Ascending aorta (tissue), 2 donors: Measurements from ENCODE around the gene DCAF12. TPM values are rescaled to one million over a fixed set of nuclear protein-coding genes. Genes with fewer than 3 reads are reported as not detected.

Experiments
- DNase-seq, 2 donors: peaks; one replicate each; pipeline ENCODE4 v3.0.0-alpha.2; 2019; ENCODE audit warnings: low spot score in 2 of 2
- H3K27ac ChIP-seq, 2 donors: fragments of 200-600 bp; sonication (generic); one replicate each; pipeline ENCODE4 v1.5.1; 2016 to 2017; ENCODE audit warnings: mild to moderate bottlenecking in 1 of 2
- H3K27me3 ChIP-seq: fragments of 200-600 bp; sonication (generic); one replicate; pipeline ENCODE4 v1.5.1; 2017
- H3K36me3 ChIP-seq, 2 donors: fragments of 200-600 bp; sonication (generic); one replicate each; pipeline ENCODE4 v1.5.1; 2016
- H3K4me1 ChIP-seq, 2 donors: fragments of 200-600 bp; sonication (generic); one replicate each; pipeline ENCODE4 v1.5.1; 2016 to 2017; ENCODE audit warnings: mild to moderate bottlenecking in 1 of 2
- H3K4me3 ChIP-seq, 2 donors: fragments of 200-600 bp; sonication (generic); one replicate each; pipeline ENCODE4 v1.5.1; 2016 to 2017; ENCODE audit warnings: mild to moderate bottlenecking in 1 of 2
- H3K9me3 ChIP-seq, 2 donors: fragments of 200-600 bp; sonication (generic); one replicate each; pipeline ENCODE4 v1.5.1; 2016
- intact Hi-C: fragments of 100-400 bp; cut with DNase I; formaldehyde crosslinking; loops from one replicate; pipeline ENCODE4 v1.15.1; 2023
- total RNA-seq: library from RNA; depleted of rRNA; stranded (reverse); fragments of >200 nt; gene quantifications from one replicate; pipeline ENCODE4 v1.1.0, GENCODE V29; 2016
- TF ChIP-seq, protein P1 (sequence below), 3 experiments: fragments of 200-600 bp in 2 of 3; fragments of 450-650 bp in 1 of 3; sonication (generic) in 2 of 3; IDR thresholded peaks; one replicate each; pipeline ENCODE4 v1.5.1; 2016 to 2019; ENCODE audit warnings: antibody characterized with exemption in 3 of 3, mild to moderate bottlenecking in 1 of 3, moderate library complexity in 1 of 3

DCAF12 gene
- total RNA-seq, 1 donor from 2014 or later = 27.5 TPM

DNA sequence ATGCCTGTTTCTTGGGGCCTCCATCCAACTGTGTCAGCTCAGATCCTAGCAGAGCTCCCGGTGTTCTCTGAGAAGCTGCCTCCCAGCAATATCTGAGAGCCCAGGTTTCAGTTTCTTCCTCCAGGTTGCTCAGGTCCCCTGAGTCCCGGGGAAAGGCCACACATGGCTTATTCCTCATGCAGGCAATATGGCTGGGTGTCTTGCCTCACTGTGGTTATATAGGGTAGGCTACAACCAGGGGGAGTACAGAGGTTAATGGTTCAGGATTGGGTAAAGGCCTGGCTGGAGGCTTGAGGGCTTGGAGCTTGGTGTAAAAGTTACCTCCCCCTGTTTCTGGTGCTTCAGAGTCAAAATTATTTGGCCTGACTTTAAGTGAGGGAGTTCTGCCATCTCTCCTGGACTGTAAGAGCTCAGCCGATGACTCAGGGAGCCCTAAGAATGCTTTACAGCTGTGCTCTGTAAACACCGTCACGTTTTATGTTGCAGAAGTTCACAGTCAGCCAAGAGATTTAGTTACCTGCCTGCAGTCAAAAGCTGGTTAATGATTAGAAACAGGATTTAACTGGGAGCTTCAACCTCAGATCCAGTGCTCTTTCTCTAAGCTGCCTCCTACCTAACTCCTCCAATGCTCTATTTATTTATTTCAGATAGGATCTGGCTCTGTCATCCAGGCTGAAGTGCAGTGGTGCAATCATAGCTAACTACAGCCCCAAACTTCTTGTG lies 53.5 kb downstream of the DCAF12 start:
- TF ChIP-seq, protein P1, sequence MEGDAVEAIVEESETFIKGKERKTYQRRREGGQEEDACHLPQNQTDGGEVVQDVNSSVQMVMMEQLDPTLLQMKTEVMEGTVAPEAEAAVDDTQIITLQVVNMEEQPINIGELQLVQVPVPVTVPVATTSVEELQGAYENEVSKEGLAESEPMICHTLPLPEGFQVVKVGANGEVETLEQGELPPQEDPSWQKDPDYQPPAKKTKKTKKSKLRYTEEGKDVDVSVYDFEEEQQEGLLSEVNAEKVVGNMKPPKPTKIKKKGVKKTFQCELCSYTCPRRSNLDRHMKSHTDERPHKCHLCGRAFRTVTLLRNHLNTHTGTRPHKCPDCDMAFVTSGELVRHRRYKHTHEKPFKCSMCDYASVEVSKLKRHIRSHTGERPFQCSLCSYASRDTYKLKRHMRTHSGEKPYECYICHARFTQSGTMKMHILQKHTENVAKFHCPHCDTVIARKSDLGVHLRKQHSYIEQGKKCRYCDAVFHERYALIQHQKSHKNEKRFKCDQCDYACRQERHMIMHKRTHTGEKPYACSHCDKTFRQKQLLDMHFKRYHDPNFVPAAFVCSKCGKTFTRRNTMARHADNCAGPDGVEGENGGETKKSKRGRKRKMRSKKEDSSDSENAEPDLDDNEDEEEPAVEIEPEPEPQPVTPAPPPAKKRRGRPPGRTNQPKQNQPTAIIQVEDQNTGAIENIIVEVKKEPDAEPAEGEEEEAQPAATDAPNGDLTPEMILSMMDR (IDR thresholded peaks at IDR 0.05) = no peak
- Histone ChIP-seq H3K9me3 (no peaks in the 10 kb centered on the region), H3K4me1 (peaks cover 5 to 14% of the 10 kb centered on the region in 2 donors), H3K27me3 (no peaks in the 10 kb centered on the region), H3K36me3 (no peaks in the 10 kb centered on the region), H3K27ac (peak overlapping the region; percentile 20 to 36), H3K4me3 (no peak overlapping the region)
- no peak for DNase-seq
- intact Hi-C loops = loop anchor here (2.0 to 5.0 kb wide), 2 partner anchors 24 to 146 kb away; partner anchors contain the start of gene UBAP2

- peak overlapping the region; percentile 20 to 36 for H3K27ac ChIP-seq
- intact Hi-C loops = loop anchor here (2.0 to 5.0 kb wide), 2 partner anchors 24 to 145 kb away; partner anchors contain the start of gene UBAP2
- H3K36me3 ChIP-seq = no peaks in the 10 kb centered on the region
- no peak overlapping the region for H3K4me3 ChIP-seq
- TF ChIP-seq, protein P1 (IDR thresholded peaks at IDR 0.05) = no peak
- H3K27me3 ChIP-seq = no peaks in the 10 kb centered on the region
- DNase-seq = no peak
- peaks cover 5 to 14% of the 10 kb centered on the region in 2 donors for H3K4me1 ChIP-seq
- no peaks in the 10 kb centered on the region for H3K9me3 ChIP-seq
These were observed 54.1 kb downstream of the DCAF12 start for GRCh38 chr9:34072410-34072809.

DNA sequence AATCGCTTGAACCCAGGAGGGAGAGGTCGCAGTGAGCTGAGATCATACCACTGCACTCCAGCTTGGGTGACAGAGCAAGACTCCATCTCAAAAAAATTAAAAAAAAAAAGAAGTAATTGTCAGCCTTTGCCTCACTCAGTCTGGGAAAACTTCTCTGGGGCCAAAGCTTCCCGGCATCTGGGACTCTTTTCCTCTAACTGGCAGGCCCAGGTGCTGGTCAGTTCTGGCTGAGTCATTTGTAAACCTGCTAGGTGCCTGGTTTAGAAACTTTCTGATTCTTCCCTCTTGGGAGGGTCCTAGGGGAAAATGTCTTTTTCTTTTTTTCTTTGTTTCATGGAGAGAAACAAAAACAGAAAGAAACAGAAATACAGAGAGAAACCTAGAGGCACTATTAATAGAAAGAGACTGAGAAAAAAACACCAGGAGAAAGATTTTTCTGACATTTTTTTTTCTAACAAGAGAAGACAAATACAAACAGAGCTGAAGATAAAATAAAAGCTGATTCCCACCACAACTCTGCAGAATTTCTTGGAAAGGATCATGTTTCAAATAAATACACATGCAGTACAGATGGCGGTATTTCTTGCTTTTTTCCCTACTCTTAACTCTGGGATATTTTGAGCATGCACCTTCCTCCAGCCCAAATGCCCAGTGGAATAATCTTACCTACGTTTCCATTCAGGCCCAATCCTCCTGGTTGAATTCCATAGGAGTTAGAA lies 55.7 kb downstream of the DCAF12 start:
- Histone ChIP-seq H3K4me3 (no peak overlapping the region), H3K36me3 (no peaks in the 10 kb centered on the region), H3K27me3 (no peaks in the 10 kb centered on the region), H3K4me1 (peaks cover 5 to 14% of the 10 kb centered on the region in 2 donors), H3K27ac (peak overlapping the region in 1 of 2 donors; percentile 27), H3K9me3 (no peaks in the 10 kb centered on the region)
- DNase-seq = no peak
- intact Hi-C loops = loop anchor here (5.0 kb wide), 1 partner anchor 143 kb away; no protein-coding TSS in a partner anchor
- TF ChIP-seq, protein P1 (IDR thresholded peaks at IDR 0.05) = no peak

DNA sequence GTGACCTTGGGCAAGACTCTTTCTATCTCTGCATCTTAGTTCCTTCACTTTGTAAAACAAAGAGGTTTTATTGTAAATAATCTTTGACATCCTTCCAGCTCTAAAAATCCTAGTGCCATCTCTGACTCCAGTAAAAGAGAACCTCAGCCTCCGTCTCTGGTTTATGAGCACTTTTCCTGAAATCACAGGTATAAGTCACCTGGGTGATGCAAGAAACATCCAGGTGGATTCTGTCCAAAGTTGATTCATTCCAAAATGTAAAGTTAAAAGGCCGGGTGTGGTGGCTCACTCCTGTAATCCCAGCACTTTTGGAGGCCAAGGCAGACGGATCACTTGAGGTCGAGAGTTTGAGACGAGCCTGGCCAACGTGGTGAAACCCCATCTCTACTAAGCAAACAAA lies 56.7 kb downstream of the DCAF12 start:
- H3K9me3 ChIP-seq = no peaks in the 10 kb centered on the region
- H3K36me3 ChIP-seq = no peaks in the 10 kb centered on the region
- intact Hi-C loops = loop anchor here (5.0 kb wide), 1 partner anchor 143 kb away; no protein-coding TSS in a partner anchor
- no peak overlapping the region for H3K4me3 ChIP-seq
- H3K27ac ChIP-seq = no peak overlapping the region
- no peak for DNase-seq
- TF ChIP-seq, protein P1 (IDR thresholded peaks at IDR 0.05) = no peak
- H3K4me1 ChIP-seq = peaks cover 5 to 14% of the 10 kb centered on the region in 2 donors
- no peaks in the 10 kb centered on the region for H3K27me3 ChIP-seq

GRCh38 chr9:34065541-34065940 lies 61.0 kb downstream of the DCAF12 start:
- TF ChIP-seq, protein P1 (IDR thresholded peaks at IDR 0.05) = no peak
- no peak for DNase-seq
- intact Hi-C loops = no loop called here

More at GRCh38 chr9:34065541-34065940, 61.0 kb downstream of the DCAF12 start:
- H3K27me3 ChIP-seq = no peaks in the 10 kb centered on the region
- no peaks in the 10 kb centered on the region for H3K36me3 ChIP-seq
- peaks cover 0 to 1% of the 10 kb centered on the region in 2 donors for H3K4me1 ChIP-seq
- no peak overlapping the region for H3K4me3 ChIP-seq
- no peaks in the 10 kb centered on the region for H3K9me3 ChIP-seq
- H3K27ac ChIP-seq = no peak overlapping the region
